ENCODE results near the gene PRR23C. TPM values are rescaled to one million over a fixed set of nuclear protein-coding genes. Genes with fewer than 3 reads are reported as not detected.

The PRR23C gene
- polyA plus RNA-seq, 1 of the 3 experiments (the other 2 are of a cell fraction) = not detected

GRCh38 chr3:138995706-138996105 lies 49.0 kb downstream of the PRR23C start:
- no peaks in the 10 kb centered on the region for H3F3A ChIP-seq (replicated peaks; ENCODE audit: insufficient read depth)
- CTCF ChIA-PET = no interaction called here
- no peak overlapping the region for H3K9ac ChIP-seq
- H3K4me1 ChIP-seq (ENCODE audit: control insufficient read depth in 1 of 2, insufficient read depth in 2 of 2, low read depth in 1 of 2, low read length in 1 of 2) = no peaks in the 10 kb centered on the region
- H3K9me2 ChIP-seq = no peaks in the 10 kb centered on the region
- H3K36me3 ChIP-seq (replicated peaks in 1 of 2; ENCODE audit: control insufficient read depth in 1 of 2, insufficient read depth in 2 of 2, low read length in 1 of 2) = no peaks in the 10 kb centered on the region
- POLR2A ChIA-PET = no interaction called here
- TF ChIP-seq, protein P1, sequence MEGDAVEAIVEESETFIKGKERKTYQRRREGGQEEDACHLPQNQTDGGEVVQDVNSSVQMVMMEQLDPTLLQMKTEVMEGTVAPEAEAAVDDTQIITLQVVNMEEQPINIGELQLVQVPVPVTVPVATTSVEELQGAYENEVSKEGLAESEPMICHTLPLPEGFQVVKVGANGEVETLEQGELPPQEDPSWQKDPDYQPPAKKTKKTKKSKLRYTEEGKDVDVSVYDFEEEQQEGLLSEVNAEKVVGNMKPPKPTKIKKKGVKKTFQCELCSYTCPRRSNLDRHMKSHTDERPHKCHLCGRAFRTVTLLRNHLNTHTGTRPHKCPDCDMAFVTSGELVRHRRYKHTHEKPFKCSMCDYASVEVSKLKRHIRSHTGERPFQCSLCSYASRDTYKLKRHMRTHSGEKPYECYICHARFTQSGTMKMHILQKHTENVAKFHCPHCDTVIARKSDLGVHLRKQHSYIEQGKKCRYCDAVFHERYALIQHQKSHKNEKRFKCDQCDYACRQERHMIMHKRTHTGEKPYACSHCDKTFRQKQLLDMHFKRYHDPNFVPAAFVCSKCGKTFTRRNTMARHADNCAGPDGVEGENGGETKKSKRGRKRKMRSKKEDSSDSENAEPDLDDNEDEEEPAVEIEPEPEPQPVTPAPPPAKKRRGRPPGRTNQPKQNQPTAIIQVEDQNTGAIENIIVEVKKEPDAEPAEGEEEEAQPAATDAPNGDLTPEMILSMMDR (IDR thresholded peaks at IDR 0.05) = no peak
- TF ChIP-seq RXRA (IDR thresholded peaks at IDR 0.05; ENCODE audit: borderline replicate concordance, low read depth) (no peak), ELF1 (IDR thresholded peaks at IDR 0.05) (no peak), NRF1 (IDR thresholded peaks at IDR 0.05; ENCODE audit: low read depth, low read length) (no peak), EZH2phosphoT487 (IDR thresholded peaks at IDR 0.05; ENCODE audit: borderline replicate concordance, low read depth) (no peak), SMC3 (IDR thresholded peaks at IDR 0.05; ENCODE audit: low read depth, low read length) (no peak), SIN3A (IDR thresholded peaks at IDR 0.05; ENCODE audit: borderline replicate concordance, low read depth, low read length) (no peak), NFIC (IDR thresholded peaks at IDR 0.05; ENCODE audit: borderline replicate concordance) (no peak), RFX5 (IDR thresholded peaks at IDR 0.05; ENCODE audit: low read length) (no peak), GABPA (IDR thresholded peaks at IDR 0.05; ENCODE audit: low read depth) (no peak), FOXJ3 (CRISPR knock-in tag; IDR thresholded peaks at IDR 0.05) (no peak), TCF12 (IDR thresholded peaks at IDR 0.05) (no peak), YY1 (IDR thresholded peaks at IDR 0.05; ENCODE audit: low read depth) (no peak)
- TF ChIP-seq, protein P2, sequence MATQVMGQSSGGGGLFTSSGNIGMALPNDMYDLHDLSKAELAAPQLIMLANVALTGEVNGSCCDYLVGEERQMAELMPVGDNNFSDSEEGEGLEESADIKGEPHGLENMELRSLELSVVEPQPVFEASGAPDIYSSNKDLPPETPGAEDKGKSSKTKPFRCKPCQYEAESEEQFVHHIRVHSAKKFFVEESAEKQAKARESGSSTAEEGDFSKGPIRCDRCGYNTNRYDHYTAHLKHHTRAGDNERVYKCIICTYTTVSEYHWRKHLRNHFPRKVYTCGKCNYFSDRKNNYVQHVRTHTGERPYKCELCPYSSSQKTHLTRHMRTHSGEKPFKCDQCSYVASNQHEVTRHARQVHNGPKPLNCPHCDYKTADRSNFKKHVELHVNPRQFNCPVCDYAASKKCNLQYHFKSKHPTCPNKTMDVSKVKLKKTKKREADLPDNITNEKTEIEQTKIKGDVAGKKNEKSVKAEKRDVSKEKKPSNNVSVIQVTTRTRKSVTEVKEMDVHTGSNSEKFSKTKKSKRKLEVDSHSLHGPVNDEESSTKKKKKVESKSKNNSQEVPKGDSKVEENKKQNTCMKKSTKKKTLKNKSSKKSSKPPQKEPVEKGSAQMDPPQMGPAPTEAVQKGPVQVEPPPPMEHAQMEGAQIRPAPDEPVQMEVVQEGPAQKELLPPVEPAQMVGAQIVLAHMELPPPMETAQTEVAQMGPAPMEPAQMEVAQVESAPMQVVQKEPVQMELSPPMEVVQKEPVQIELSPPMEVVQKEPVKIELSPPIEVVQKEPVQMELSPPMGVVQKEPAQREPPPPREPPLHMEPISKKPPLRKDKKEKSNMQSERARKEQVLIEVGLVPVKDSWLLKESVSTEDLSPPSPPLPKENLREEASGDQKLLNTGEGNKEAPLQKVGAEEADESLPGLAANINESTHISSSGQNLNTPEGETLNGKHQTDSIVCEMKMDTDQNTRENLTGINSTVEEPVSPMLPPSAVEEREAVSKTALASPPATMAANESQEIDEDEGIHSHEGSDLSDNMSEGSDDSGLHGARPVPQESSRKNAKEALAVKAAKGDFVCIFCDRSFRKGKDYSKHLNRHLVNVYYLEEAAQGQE (IDR thresholded peaks at IDR 0.05; ENCODE audit: low read depth, low read length) = no peak
- H3K4me2 ChIP-seq = no peak overlapping the region
- 0% methylated on average over 1 of the region's 1 CpG for WGBS (ENCODE audit: low lambda C conversion rate)
- DNase-seq = no peak
- H4K20me1 ChIP-seq (ENCODE audit: insufficient read depth) = no peaks in the 10 kb centered on the region
- no peak overlapping the region for H3K4me3 ChIP-seq (ENCODE audit: low read depth in 2 of 2, low read length in 1 of 2)
- H3K79me2 ChIP-seq (ENCODE audit: insufficient read depth) = no peaks in the 10 kb centered on the region
- no peaks in the 10 kb centered on the region for H3K27me3 ChIP-seq (ENCODE audit: insufficient read depth)
- H2AFZ ChIP-seq (ENCODE audit: low read depth) = no peak overlapping the region
- H3K27ac ChIP-seq (ENCODE audit: low read depth in 2 of 2, low read length in 1 of 2) = no peak overlapping the region
- no peaks in the 10 kb centered on the region; the same call in 1 of the 2 replicates for H3K9me3 ChIP-seq

Other genes with a start within 250 kb of the PRR23C start
- gene PIK3CB, start 210.0 kb downstream of the PRR23C start, polyA plus RNA-seq (2012; rRNA removed) = 6.8 and 6.9 TPM in 2 replicates
- gene FOXL2, start 97.8 kb downstream of the PRR23C start, polyA plus RNA-seq (2012; rRNA removed) = not detected in 2 replicates
- gene FOXL2NB, start 97.7 kb downstream of the PRR23C start, polyA plus RNA-seq (2012; rRNA removed) = not detected in 2 replicates
- gene PRR23A, start 38.6 kb downstream of the PRR23C start, polyA plus RNA-seq (2012; rRNA removed) = not detected in 2 replicates
- not detected in 2 replicates for gene PRR23B, start 24.0 kb downstream of the PRR23C start, polyA plus RNA-seq (2012; rRNA removed)